BLaER1 (cell line): ENCODE data around the gene FAM170B.

Experiments
- H3K27ac ChIP-seq: shearing (Covaris generic); formaldehyde crosslinking; 2 replicates; pipeline ENCODE4 v1.8.1; 2022
- H3K27me3 ChIP-seq: shearing (Covaris generic); formaldehyde crosslinking; 2 replicates; pipeline ENCODE4 v1.8.1; 2022
- H3K36me3 ChIP-seq: shearing (Covaris generic); formaldehyde crosslinking; 2 replicates; pipeline ENCODE4 v1.8.1; 2022
- H3K4me1 ChIP-seq: shearing (Covaris generic); formaldehyde crosslinking; 2 replicates; pipeline ENCODE4 v1.8.1; 2022
- H3K4me2 ChIP-seq: shearing (Covaris generic); formaldehyde crosslinking; 2 replicates; pipeline ENCODE4 v1.8.1; 2022
- H3K4me3 ChIP-seq: shearing (Covaris generic); formaldehyde crosslinking; 2 replicates; pipeline ENCODE4 v1.8.1; 2022
- H3K9ac ChIP-seq: shearing (Covaris generic); formaldehyde crosslinking; 2 replicates; pipeline ENCODE4 v1.8.1; 2022
- H3K9me3 ChIP-seq: shearing (Covaris generic); formaldehyde crosslinking; 2 replicates; pipeline ENCODE4 v1.8.1; 2022
- H4K20me1 ChIP-seq: shearing (Covaris generic); formaldehyde crosslinking; 2 replicates; pipeline ENCODE4 v1.8.1; 2022
- Cebpa-rat ChIP-seq: shearing (Covaris generic); IDR thresholded peaks from 2 replicates; pipeline ENCODE4 v1.8.1; 2022

The FAM170B gene

DNA sequence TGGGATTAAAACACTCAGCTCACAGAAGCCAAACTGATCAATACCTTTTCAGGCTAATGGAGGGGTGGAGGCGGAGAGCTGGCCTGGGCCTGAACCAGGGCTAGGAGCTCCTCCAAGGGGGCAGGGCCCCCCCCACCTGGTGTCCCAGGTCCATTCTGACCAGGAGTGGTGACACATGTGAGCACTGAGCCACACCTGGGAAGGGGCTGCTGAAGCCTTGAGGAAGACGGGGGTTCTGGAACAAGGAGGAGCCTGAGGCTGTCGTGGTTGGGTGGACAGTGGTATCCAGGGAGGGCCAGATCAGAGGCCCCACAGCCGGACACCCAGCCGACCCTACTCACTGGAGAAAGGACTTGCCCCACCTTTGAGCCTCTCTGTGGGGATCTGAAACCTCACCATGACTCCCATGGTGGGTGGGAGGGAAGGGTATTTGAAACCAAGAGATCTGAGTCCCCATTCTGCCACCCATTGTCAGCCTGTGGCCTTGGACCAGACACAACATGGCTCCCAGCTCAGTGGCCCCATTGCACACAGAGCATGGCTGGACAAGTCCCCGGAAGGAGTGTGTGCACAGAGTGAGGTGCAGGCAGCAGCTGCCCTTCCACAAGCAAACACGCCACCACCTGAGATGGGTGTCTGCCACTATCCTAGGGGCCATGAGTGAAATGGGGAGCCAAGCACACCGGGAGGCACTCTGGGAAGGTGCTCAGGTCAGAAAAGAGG, 41.9 kb upstream of the FAM170B start:
- Histone ChIP-seq H3K9me3 (no peaks in the 10 kb centered on the region), H3K36me3 (no peaks in the 10 kb centered on the region), H4K20me1 (no peaks in the 10 kb centered on the region), H3K9ac (no peak overlapping the region), H3K27ac (no peak overlapping the region), H3K4me1 (peaks cover 53% of the 10 kb centered on the region), H3K4me2 (no peak overlapping the region), H3K4me3 (no peak overlapping the region), H3K27me3 (no peaks in the 10 kb centered on the region)
- no peak for TF ChIP-seq Cebpa-rat

DNA sequence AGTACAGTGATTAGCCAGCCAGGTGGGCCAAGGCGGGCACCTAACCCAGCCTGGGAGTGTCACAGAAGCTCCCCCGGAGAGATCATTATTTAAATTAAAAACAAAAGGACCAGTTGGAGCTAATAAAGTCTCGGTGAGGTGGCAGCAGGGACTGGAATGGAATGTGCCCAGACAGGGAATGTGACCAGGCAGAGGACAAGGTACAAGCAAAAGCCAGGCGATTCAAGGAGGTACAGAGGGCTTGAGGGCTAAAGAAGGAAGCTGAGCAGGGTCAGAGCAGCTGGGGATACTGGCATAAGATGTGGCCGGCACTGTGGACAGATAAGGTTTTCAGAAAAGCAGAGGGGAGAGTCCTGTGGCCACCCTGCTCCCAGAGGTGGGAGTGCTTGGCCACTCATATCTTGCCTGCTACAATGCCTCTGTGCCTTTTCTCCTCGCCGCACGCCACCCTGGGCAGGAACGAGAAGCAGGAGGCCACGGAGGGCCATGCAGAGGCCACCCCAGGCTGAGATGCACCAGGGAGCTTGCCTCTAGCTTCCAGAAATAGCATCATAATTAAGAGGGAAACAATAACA, 41.2 kb upstream of the FAM170B start:
- Histone ChIP-seq H4K20me1 (no peaks in the 10 kb centered on the region), H3K36me3 (no peaks in the 10 kb centered on the region), H3K9me3 (no peaks in the 10 kb centered on the region), H3K9ac (no peak overlapping the region), H3K27me3 (no peaks in the 10 kb centered on the region), H3K4me1 (peaks cover 53% of the 10 kb centered on the region), H3K27ac (no peak overlapping the region), H3K4me2 (peak overlapping the region; percentile 36), H3K4me3 (no peak overlapping the region)
- TF ChIP-seq Cebpa-rat = no peak

DNA sequence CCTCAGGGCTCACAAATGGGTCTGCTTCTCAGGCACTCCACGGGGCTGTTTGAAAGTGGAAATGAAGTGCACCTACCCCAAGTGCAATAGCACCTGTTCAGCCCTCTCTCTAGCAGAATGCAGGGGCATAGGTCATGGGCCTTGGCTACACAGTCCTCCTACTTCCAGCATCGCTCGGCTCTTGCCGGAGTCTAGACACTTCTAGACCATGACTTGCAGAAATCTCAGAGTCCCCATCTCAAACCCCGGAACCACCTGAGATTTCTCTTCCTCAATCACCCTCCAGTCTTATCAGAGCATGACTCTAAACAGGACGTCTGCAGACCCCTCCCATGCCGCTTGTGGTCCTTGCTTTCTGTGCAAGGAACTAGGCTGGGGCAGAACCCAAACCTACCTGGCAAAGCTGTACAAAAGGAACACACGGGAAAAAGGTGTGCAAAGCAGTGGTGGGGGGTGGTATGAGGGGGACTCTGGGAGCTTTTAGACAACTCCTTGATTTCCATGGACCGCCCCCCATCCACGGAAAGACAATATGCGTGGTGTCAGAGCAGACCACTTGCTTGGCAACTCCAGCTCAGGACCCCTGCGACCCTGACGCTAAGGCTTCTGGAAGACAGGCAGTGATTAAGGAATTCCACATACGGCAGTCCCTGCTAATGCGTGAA, 40.6 kb upstream of the FAM170B start:
- no peaks in the 10 kb centered on the region for H4K20me1 ChIP-seq
- H3K4me3 ChIP-seq = no peak overlapping the region
- no peaks in the 10 kb centered on the region for H3K9me3 ChIP-seq
- no peak overlapping the region for H3K27ac ChIP-seq
- no peaks in the 10 kb centered on the region for H3K36me3 ChIP-seq
- H3K4me1 ChIP-seq = peaks cover 53% of the 10 kb centered on the region
- H3K27me3 ChIP-seq = no peaks in the 10 kb centered on the region
- peak overlapping the region; percentile 36 for H3K4me2 ChIP-seq
- no peak for TF ChIP-seq Cebpa-rat
- H3K9ac ChIP-seq = no peak overlapping the region

DNA sequence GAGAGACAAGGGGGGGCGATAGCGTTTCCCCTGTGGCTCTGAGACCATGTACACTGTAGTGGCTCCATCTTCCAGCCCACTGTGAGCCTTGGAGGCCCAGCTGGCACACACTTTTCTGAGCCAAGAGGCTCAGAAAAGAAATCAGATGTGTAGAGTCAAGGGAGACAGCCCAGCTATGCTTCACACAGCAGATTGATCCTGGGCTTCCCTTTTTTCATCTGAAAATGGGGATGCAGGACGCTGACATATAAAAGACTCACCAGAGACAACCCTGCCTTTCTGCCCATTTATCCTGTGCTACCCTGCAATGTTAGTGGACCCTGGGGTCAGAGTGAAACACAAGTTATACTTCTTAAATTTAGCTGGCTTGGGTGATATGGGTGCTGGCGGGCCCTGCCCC, 40.0 kb upstream of the FAM170B start:
- no peak overlapping the region for H3K9ac ChIP-seq
- no peaks in the 10 kb centered on the region for H3K9me3 ChIP-seq
- H3K4me3 ChIP-seq = no peak overlapping the region
- no peaks in the 10 kb centered on the region for H4K20me1 ChIP-seq
- no peaks in the 10 kb centered on the region for H3K27me3 ChIP-seq
- no peaks in the 10 kb centered on the region for H3K36me3 ChIP-seq
- peak overlapping the region; percentile 36 for H3K4me2 ChIP-seq
- no peak for TF ChIP-seq Cebpa-rat
- no peak overlapping the region for H3K27ac ChIP-seq
- peaks cover 48% of the 10 kb centered on the region for H3K4me1 ChIP-seq

DNA sequence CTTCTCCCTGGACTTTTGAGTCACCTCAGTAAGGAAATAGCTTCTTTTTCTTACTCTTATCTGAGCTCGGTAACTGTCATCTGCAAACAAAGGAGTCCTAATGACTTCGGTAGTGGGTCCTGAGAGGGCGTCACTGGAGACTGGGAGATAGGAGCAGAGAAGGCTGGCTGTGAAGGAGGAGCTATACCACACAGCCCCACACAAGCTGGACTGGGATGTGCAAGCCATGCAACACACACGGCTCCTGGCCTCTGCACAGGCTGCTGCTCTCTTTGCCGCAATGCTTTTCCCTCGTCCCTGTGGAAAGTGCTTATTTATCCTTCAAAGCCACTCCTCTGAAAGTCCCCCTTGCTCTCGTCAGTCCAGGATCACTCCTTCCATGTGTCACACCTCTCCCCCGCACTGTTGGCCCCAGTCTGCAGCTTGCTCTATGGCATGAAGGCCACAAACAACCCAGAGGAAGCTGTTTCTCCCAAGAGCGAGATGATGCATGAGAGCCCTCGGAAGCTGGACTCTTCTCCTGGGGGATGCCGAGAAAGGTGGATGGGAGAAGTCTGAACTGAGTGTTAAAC, 39.5 kb upstream of the FAM170B start:
- TF ChIP-seq Cebpa-rat = no peak

DNA sequence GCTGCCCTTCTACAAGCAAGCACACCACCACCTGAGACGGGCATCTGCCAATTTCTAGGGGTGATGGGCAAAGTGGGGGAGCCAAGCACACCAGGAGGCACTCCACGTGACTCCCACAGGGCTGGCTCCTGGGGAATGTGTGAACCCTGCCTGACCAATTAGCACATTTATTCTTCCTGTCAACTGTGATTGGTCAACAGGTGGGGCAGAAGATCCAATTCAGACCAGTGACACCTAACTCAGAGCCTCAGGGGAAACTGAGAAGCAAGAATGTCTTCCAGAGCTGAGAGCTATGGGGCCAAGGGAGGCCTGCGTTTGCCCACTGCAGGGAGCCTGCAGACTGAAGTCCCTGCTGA, 38.9 kb upstream of the FAM170B start:
- H3K4me3 ChIP-seq = no peak overlapping the region
- peaks cover 45% of the 10 kb centered on the region for H3K4me1 ChIP-seq
- peak overlapping the region; percentile 60 for H3K4me2 ChIP-seq
- H4K20me1 ChIP-seq = no peaks in the 10 kb centered on the region
- no peaks in the 10 kb centered on the region for H3K9me3 ChIP-seq
- H3K36me3 ChIP-seq = no peaks in the 10 kb centered on the region
- no peak overlapping the region for H3K27ac ChIP-seq
- TF ChIP-seq Cebpa-rat = no peak
- no peak overlapping the region for H3K9ac ChIP-seq
- no peaks in the 10 kb centered on the region for H3K27me3 ChIP-seq

More for the DNA sequence above, 39.5 kb upstream of the FAM170B start:
- Histone ChIP-seq H3K9ac (no peak overlapping the region), H4K20me1 (no peaks in the 10 kb centered on the region), H3K27ac (no peak overlapping the region), H3K4me3 (no peak overlapping the region), H3K4me2 (no peak overlapping the region), H3K27me3 (no peaks in the 10 kb centered on the region), H3K4me1 (peaks cover 46% of the 10 kb centered on the region), H3K36me3 (no peaks in the 10 kb centered on the region), H3K9me3 (no peaks in the 10 kb centered on the region)

DNA sequence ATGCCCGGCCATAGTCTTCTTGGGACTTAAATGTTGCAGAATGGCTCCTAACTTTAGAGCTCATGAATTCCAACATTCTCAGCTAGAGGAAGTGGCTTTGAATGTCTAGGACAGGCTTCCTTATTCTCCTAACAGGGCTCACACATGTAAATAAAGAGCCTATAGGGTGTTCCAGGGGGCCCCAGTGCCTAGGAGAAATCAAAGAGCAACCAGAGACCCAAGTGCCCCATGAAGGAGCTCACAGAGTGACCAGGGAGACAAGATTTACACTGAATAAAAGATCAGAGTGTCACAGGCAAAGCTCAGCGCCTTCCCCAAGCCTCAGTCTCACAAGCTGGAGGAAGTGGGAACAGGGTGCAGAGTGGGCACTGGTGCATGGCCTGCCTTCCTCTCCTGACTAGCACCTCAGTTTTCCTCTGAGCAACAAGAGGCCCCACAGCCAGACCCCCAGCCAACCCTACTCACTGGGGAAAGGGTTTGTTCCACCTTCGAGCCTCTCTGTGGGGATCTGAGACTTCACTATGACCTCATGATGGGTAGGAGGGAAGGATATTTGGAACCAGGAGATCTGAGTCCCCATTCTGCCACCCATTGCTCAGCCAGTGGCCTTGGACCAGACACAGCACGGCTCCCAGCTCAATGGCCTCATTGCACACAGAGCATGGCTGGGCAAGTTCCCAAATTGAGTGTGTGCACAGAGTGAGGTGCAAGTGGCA, 38.4 kb upstream of the FAM170B start:
- no peak overlapping the region for H3K9ac ChIP-seq
- H3K4me3 ChIP-seq = no peak overlapping the region
- H3K27ac ChIP-seq = no peak overlapping the region
- peaks cover 40% of the 10 kb centered on the region for H3K4me1 ChIP-seq
- no peak for TF ChIP-seq Cebpa-rat
- no peaks in the 10 kb centered on the region for H3K9me3 ChIP-seq
- no peaks in the 10 kb centered on the region for H4K20me1 ChIP-seq
- H3K4me2 ChIP-seq = peak overlapping the region; percentile 60
- H3K27me3 ChIP-seq = no peaks in the 10 kb centered on the region
- no peaks in the 10 kb centered on the region for H3K36me3 ChIP-seq

DNA sequence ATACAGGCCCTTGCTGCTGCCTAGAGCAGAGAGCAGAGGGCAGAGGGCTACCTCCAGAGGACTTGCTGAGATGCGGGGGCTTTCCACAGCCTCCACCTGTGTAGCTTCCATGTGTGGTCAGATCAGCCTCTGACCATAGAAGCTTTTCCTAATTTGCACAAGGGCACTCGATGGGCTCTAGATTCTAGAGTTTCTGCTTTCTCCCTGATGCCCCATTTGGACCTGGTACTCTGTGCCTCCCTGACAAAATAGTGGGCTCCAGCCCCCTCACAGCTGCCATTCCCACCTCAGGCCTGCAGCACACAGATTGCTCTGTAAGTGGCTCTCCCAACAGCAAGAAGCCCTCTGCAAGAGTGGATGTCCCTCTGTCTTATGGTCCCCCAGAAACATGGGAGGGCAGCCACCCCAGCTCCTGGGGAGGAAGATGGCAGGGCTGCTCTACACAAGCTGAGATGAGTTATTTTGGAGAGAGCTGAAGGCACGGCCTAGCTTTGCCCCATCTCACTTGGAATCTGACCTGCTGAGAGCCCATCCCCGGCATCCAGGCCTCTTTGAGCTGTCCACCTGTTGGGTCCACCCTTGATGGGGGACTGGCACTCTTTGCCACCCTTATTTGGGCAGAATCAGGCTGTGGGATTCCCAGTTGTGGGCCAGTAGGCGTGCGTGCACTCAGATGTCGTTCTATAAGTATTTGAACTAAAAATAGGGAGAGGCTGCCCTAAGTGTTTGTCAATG, 37.7 kb upstream of the FAM170B start:
- Histone ChIP-seq H3K9ac (no peak overlapping the region), H4K20me1 (no peaks in the 10 kb centered on the region), H3K36me3 (no peaks in the 10 kb centered on the region), H3K27ac (no peak overlapping the region), H3K9me3 (no peaks in the 10 kb centered on the region), H3K4me2 (peak overlapping the region; percentile 60), H3K4me1 (peaks cover 35% of the 10 kb centered on the region), H3K27me3 (no peaks in the 10 kb centered on the region), H3K4me3 (no peak overlapping the region)
- no peak for TF ChIP-seq Cebpa-rat

DNA sequence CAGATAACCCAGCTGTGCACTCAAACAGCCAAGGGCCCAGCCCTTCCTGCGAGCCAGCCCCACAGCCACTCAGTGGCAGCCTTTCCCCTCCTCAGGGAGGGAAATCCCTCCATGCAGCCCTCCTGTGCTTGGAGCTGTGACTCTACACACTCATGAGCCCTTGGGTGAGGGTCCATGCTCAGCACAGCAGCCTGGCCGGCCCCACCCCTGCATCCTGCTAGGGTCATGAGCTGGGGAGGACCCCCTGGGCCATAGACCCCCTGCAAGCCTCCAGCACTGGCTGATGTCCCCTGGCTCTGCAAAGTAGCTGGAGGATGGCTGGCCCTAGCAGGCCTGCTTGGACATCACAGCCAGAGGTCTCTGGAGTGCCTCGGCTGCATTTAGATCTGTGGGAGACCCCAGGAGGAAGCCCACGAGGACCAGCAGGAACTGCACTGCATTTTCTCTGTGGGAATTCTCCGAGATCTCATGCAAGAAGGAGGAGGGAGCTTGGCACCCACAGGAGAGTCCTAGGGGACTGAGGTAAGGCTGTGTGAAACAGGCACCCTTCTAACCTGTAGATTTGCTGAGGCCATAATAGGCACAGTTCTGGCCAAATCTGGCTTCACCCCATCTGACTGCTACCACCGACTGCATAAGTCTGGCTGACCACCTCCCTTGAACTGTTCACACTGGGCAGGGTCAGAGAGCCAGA, 37.0 kb upstream of the FAM170B start:
- Histone ChIP-seq H3K36me3 (no peaks in the 10 kb centered on the region), H3K9ac (no peak overlapping the region), H3K4me3 (no peak overlapping the region), H3K4me2 (no peak overlapping the region), H3K27ac (no peak overlapping the region), H3K9me3 (no peaks in the 10 kb centered on the region), H3K27me3 (no peaks in the 10 kb centered on the region), H4K20me1 (no peaks in the 10 kb centered on the region), H3K4me1 (peaks cover 35% of the 10 kb centered on the region)
- no peak for TF ChIP-seq Cebpa-rat
